ENCODE data around the gene WDR88. TPM values are rescaled to one million over a fixed set of nuclear protein-coding genes. Genes with fewer than 3 reads are reported as not detected.

Gene WDR88
- total and polyA plus RNA-seq, 2 of the 8 experiments (the other 6 are each of a cell fraction or from before 2014, with no cell fraction given): not detected

- no peak for TF ChIP-seq SAP30 (IDR thresholded peaks at IDR 0.05; ENCODE audit: insufficient read depth, insufficient replicate concordance, low read length)
- TF ChIP-seq PHF8 (conservative IDR thresholded peaks at IDR 0.05; ENCODE audit: low read depth, low read length): no peak
- TF ChIP-seq CHD2 (IDR thresholded peaks at IDR 0.05; ENCODE audit: low read length): no peak
- TF ChIP-seq TCF12 (IDR thresholded peaks at IDR 0.05; ENCODE audit: low read depth, low read length): no peak
- TF ChIP-seq KDM4A (IDR thresholded peaks at IDR 0.05; ENCODE audit: low read depth, low read length, severe bottlenecking): no peak
- no peak for TF ChIP-seq TEAD4 (IDR thresholded peaks at IDR 0.05; ENCODE audit: low read depth, low read length)
- no peak for TF ChIP-seq CBX8 (IDR thresholded peaks at IDR 0.05; ENCODE audit: borderline replicate concordance, low read depth, low read length)
Observed at GRCh38 chr19:33158365-33158764, 26.5 kb downstream of the WDR88 start (continued).

All from H1 (cell line).